Small intestine (tissue), 16 donors: ENCODE data around the gene APEX1. TPM values are rescaled to one million over a fixed set of nuclear protein-coding genes. Genes with fewer than 3 reads are reported as not detected.

ENCODE experiments used
- DNase-seq, 2 donors: peaks; one replicate each; pipeline versions ENCODE4 v3.0.0 to v3.0.0-alpha.2; 2013
- FAIRE-seq: peaks from 2 replicates; lab custom pipeline; 2012; peaks lifted over from hg19 to GRCh38; lab: Jason Lieb, UNC
- H3K27ac ChIP-seq, 3 donors: one replicate each; pipeline ENCODE4 v1.5.1; 2013; ENCODE audit warnings: low read length in 2 of 3, mild to moderate bottlenecking in 2 of 3, control low read depth in 1 of 3, inconsistent platforms in 1 of 3, low read depth in 1 of 3, moderate library complexity in 1 of 3
- H3K27me3 ChIP-seq, 3 donors: one replicate each; pipeline ENCODE4 v1.6.1; 2013; ENCODE audit warnings: low read length in 3 of 3, inconsistent platforms in 1 of 3; ENCODE audit not compliant: control insufficient read depth in 3 of 3, insufficient read depth in 3 of 3
- H3K36me3 ChIP-seq, 3 donors: one replicate each; pipeline ENCODE4 v1.6.1; 2013; ENCODE audit warnings: low read length in 3 of 3, inconsistent platforms in 1 of 3, low read depth in 1 of 3, mild to moderate bottlenecking in 1 of 3, moderate library complexity in 1 of 3; ENCODE audit not compliant: control insufficient read depth in 3 of 3, insufficient read depth in 2 of 3
- H3K4me1 ChIP-seq, 3 donors: one replicate each; pipeline ENCODE4 v1.6.1; 2013; ENCODE audit warnings: low read length in 2 of 3, inconsistent platforms in 1 of 3, low read depth in 1 of 3, mild to moderate bottlenecking in 1 of 3, moderate library complexity in 1 of 3; ENCODE audit not compliant: control insufficient read depth in 3 of 3, insufficient read depth in 2 of 3
- H3K4me3 ChIP-seq, 3 donors: one replicate each; pipeline ENCODE4 v1.5.1; 2013; ENCODE audit warnings: low read length in 3 of 3, control low read depth in 1 of 3, inconsistent platforms in 1 of 3, low read depth in 1 of 3, mild to moderate bottlenecking in 1 of 3, moderate library complexity in 1 of 3
- H3K9me3 ChIP-seq, 2 donors: one replicate each; pipeline ENCODE4 v1.6.1; 2013; ENCODE audit warnings: low read depth in 1 of 2, low read length in 1 of 2; ENCODE audit not compliant: control insufficient read depth in 2 of 2, insufficient read depth in 1 of 2
- WGBS, 3 donors: extraction: QIAGEN DNeasy Blood & Tissue Kit; methylation state at CpG; one replicate each; pipeline ENCODE4 v1.1.7; 2013; 5-methylcytosine and 5-hydroxymethylcytosine counted together
- long read RNA-seq, 10 donors: transcript quantifications; one replicate each; lab custom pipeline, GENCODE V29; 2026
- polyA plus RNA-seq, 4 donors: library from polyadenylated mRNA; stranded (reverse) in 3 of 4; unstranded in 1 of 4; fragments of 200-250 nt in 3 of 4; fragments of 120-200 nt in 1 of 4; gene quantifications; one replicate each; pipeline versions ENCODE4 v1.2.1 to v1.2.3, GENCODE V29; 2013
- donor health status: healthy with polysubstance abuse.
- donor health status: control.
- donor health status: control.
- donor health status: Bipolar disorder and iron deficiency.
- donor health status: healthy.

Gene APEX1
- 100 to 1,000 TPM; 122 to 216 (median 191) TPM for polyA plus RNA-seq
- long read RNA-seq, donor 1: 0 reads
- long read RNA-seq, donor 2, transcript APEX1-205 (4 exons, 1,603 nt): minor isoform, 6 of 34 reads
- long read RNA-seq, donor 2, transcript APEX1-201 (5 exons, 1,484 nt): major isoform, 18 of 34 reads
- long read RNA-seq, donor 2, partial matches to known transcripts: 0 of 34 reads
- long read RNA-seq, donor 2, other reads (novel, unspliced or antisense): 0 of 34 reads
- long read RNA-seq, donor 3, transcript APEX1-202 (5 exons, 1,387 nt): minor isoform, 5 of 68 reads
- long read RNA-seq, donor 3, transcript APEX1-216 (3 exons, 1,803 nt): minor isoform, 7 of 68 reads
- long read RNA-seq, donor 3, transcript APEX1-205 (4 exons, 1,603 nt): minor isoform, 10 of 68 reads
- long read RNA-seq, donor 3, transcript APEX1-201 (5 exons, 1,484 nt): major isoform, 33 of 68 reads
- long read RNA-seq, donor 3, partial matches to known transcripts: 6 of 68 reads
- long read RNA-seq, donor 3, other reads (novel, unspliced or antisense): 0 of 68 reads
- long read RNA-seq, donor 4, partial matches to known transcripts: 0 of 3 reads
- long read RNA-seq, donor 4, other reads (novel, unspliced or antisense): 0 of 3 reads
- long read RNA-seq, donor 5, transcript APEX1-201 (5 exons, 1,484 nt): major isoform, 5 of 21 reads
- long read RNA-seq, donor 5, partial matches to known transcripts: 5 of 21 reads
- long read RNA-seq, donor 5, other reads (novel, unspliced or antisense): 0 of 21 reads
- long read RNA-seq, donor 6, transcript APEX1-201 (5 exons, 1,484 nt): major isoform, 24 of 75 reads
- long read RNA-seq, donor 6, transcript APEX1-205 (4 exons, 1,603 nt): minor isoform, 10 of 75 reads
- long read RNA-seq, donor 6, transcript APEX1-210 (5 exons, 1,437 nt): minor isoform, 12 of 75 reads
- long read RNA-seq, donor 6, partial matches to known transcripts: 22 of 75 reads
- long read RNA-seq, donor 6, other reads (novel, unspliced or antisense): 0 of 75 reads
- long read RNA-seq, donor 7: 0 reads
- long read RNA-seq, donor 8, transcript APEX1-201 (5 exons, 1,484 nt): major isoform, 5 of 10 reads
- long read RNA-seq, donor 8, partial matches to known transcripts: 0 of 10 reads
- long read RNA-seq, donor 8, other reads (novel, unspliced or antisense): 0 of 10 reads
- long read RNA-seq, donor 9, transcript APEX1-201 (5 exons, 1,484 nt): major isoform, 10 of 17 reads
- long read RNA-seq, donor 9, partial matches to known transcripts: 0 of 17 reads
- long read RNA-seq, donor 9, other reads (novel, unspliced or antisense): 0 of 17 reads
- long read RNA-seq, donor 10, transcript APEX1-201 (5 exons, 1,484 nt): major isoform, 60 of 126 reads
- long read RNA-seq, donor 10, transcript APEX1-205 (4 exons, 1,603 nt): minor isoform, 11 of 126 reads
- long read RNA-seq, donor 10, transcript APEX1-216 (3 exons, 1,803 nt): minor isoform, 11 of 126 reads
- long read RNA-seq, donor 10, transcript APEX1-210 (5 exons, 1,437 nt): minor isoform, 8 of 126 reads
- long read RNA-seq, donor 10, partial matches to known transcripts: 29 of 126 reads
- long read RNA-seq, donor 10, other reads (novel, unspliced or antisense): 0 of 126 reads

- peak within 1 kb of the TSS; percentile 48 to 79 (median 61) for H3K4me3 ChIP-seq
- peak within 1 kb of the TSS; percentile 87 to 98 (median 95) for H3K27ac ChIP-seq
- H3K27me3 ChIP-seq: no peaks in the 10 kb centered on the region
- peak; percentile 99 for DNase-seq
- H3K36me3 ChIP-seq: peaks cover 15 to 46% (median 16%) of the 10 kb centered on the region in 3 donors
- peaks cover 0 to 18% (median 5%) of the 10 kb centered on the region in 3 donors for H3K4me1 ChIP-seq
- no peaks in the 10 kb centered on the region for H3K9me3 ChIP-seq
- no peak for FAIRE-seq
- 0% methylated on average over 53 to 56 of the region's 56 CpGs for WGBS, 3 donors
Observed at GRCh38 chr14:20454516-20455354, at the start of gene APEX1, which contains the start of gene OSGEP. TSS of gene APEX1 (plus strand) at chr14:20455226. CDS start at chr14:20455646, 420 bp downstream. TSS of gene OSGEP (minus strand) at chr14:20454812. CDS start at chr14:20454683, 129 bp downstream.

- peaks cover 3 to 38% (median 26%) of the 10 kb centered on the region in 3 donors for H3K36me3 ChIP-seq
- H3K9me3 ChIP-seq: no peaks in the 10 kb centered on the region
- DNase-seq (no peak), FAIRE-seq (no peak)
- peak overlapping the region in 1 of 3 donors; percentile 71 for H3K27ac ChIP-seq
- peaks cover under 1 to 34% (median 10%) of the 10 kb centered on the region in 3 donors for H3K4me1 ChIP-seq
- H3K4me3 ChIP-seq: no peak overlapping the region
- WGBS, 3 donors: 88 to 92% (median 92%) methylated on average over 2 of the region's 2 CpGs
- no peaks in the 10 kb centered on the region for H3K27me3 ChIP-seq
Observed at GRCh38 chr14:20409226-20409625, 45.8 kb upstream of the APEX1 start.

DNA sequence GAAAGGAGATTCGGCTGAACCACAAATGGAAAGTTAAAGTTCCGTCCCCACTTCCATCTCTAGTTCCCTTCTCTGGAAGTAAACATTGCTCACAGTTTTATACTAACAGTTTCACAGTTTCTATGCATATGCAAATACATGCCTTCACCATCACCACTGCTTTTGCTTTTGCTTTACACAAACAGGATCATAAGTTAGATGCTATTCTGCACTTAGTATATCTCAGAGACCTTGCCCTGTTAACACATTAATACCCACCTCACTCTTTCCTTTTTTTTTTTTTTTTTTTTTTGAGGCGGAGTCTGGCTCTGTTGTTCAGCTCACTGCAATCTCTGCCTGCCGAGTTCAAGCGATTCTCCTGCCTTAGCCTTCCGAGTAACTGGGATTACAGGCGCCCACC, 42.6 kb upstream of the APEX1 start:
- 1 to 3% (median 2%) methylated on average over 7 of the region's 7 CpGs for WGBS, 3 donors
- H3K4me3 ChIP-seq: peak overlapping the region; percentile 76 to 91 (median 77)
- H3K36me3 ChIP-seq: peaks cover 0 to 12% (median 6%) of the 10 kb centered on the region in 3 donors
- FAIRE-seq (no peak), DNase-seq (peak; percentile 63 to 68)
- H3K4me1 ChIP-seq: peaks cover 2 to 55% (median 14%) of the 10 kb centered on the region in 3 donors
- H3K9me3 ChIP-seq: no peaks in the 10 kb centered on the region
- H3K27ac ChIP-seq: peak overlapping the region; percentile 96 to 99 (median 96)
- H3K27me3 ChIP-seq: no peaks in the 10 kb centered on the region

- DNase-seq (peak; percentile 90 to 94), FAIRE-seq (no peak)
- WGBS, 3 donors: 0% methylated on average over 37 to 43 of the region's 43 CpGs
- H3K9me3 ChIP-seq: no peaks in the 10 kb centered on the region
- peak within 1 kb of the TSS; percentile 96 to 99 (median 96) for H3K27ac ChIP-seq
- H3K36me3 ChIP-seq: peaks cover 0 to 5% (median 0%) of the 10 kb centered on the region in 3 donors
- no peaks in the 10 kb centered on the region for H3K27me3 ChIP-seq
- H3K4me1 ChIP-seq: peaks cover 2 to 56% (median 12%) of the 10 kb centered on the region in 3 donors
- peak within 1 kb of the TSS; percentile 76 to 91 (median 77) for H3K4me3 ChIP-seq
Observed at GRCh38 chr14:20412876-20413743, 41.9 kb upstream of the APEX1 start, which contains the start of gene TEP1. TSS of gene TEP1 (minus strand) at chr14:20413501. CDS start at chr14:20408439, 5,062 bp downstream.

DNA sequence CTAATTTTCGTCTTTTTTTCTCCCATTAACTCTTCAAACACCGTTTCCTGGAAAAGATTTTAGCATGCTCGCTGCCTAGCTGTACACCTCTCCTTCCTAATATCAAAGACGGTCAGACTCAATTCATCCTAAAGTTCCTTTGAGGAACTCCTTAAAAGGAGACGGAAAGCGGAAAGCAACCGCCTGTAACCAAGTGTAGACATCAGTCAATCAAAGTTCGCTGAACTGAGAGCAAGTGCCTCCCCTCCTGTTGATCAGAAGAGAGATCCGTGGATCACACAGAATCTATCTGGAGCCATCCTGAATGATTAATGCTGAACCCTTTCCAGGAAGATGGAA, 41.3 kb upstream of the APEX1 start:
- H3K4me1 ChIP-seq: peaks cover 2 to 52% (median 13%) of the 10 kb centered on the region in 3 donors

GRCh38 chr14:20415782-20416206, 39.2 kb upstream of the APEX1 start:
- Histone ChIP-seq H3K4me3 (peak overlapping the region in 1 of 3 donors; percentile 17), H3K27me3 (no peaks in the 10 kb centered on the region), H3K4me1 (peaks cover 8 to 57% (median 13%) of the 10 kb centered on the region in 3 donors), H3K36me3 (no peaks in the 10 kb centered on the region), H3K27ac (peak overlapping the region; percentile 54 to 92 (median 86)), H3K9me3 (no peaks in the 10 kb centered on the region)
- FAIRE-seq (no peak), DNase-seq (peak; percentile 69 to 71)
- 37 to 50% (median 42%) methylated on average over 3 of the region's 3 CpGs for WGBS, 3 donors

More for the DNA sequence above, 41.3 kb upstream of the APEX1 start:
- Histone ChIP-seq H3K36me3 (peaks cover 0 to 3% (median 0%) of the 10 kb centered on the region in 3 donors), H3K27ac (peak overlapping the region; percentile 96 to 99 (median 96)), H3K27me3 (no peaks in the 10 kb centered on the region), H3K4me3 (peak overlapping the region; percentile 76 to 91 (median 77)), H3K9me3 (no peaks in the 10 kb centered on the region)
- no peak for FAIRE-seq
- peak; percentile 53 to 66 for DNase-seq
- WGBS, 3 donors: 1 to 3% (median 2%) methylated on average over 9 of the region's 9 CpGs
